Smooth muscle cell (in vitro differentiated cells): ENCODE measurements around the gene CCDC82. TPM values are rescaled to one million over a fixed set of nuclear protein-coding genes. Genes with fewer than 3 reads are reported as not detected.

Source experiments
- DNase-seq: peaks from one replicate; lab custom pipeline; 2025; ENCODE audit not compliant: unreplicated experiment; lab: John Stamatoyannopoulos, UW
- H2AFZ ChIP-seq: fragments of 200-600 bp; sonication (generic); 2 replicates; pipeline ENCODE4 v1.6.0; 2016; ENCODE audit warnings: antibody characterized with exemption, low read depth, mild to moderate bottlenecking
- H3F3A ChIP-seq: fragments of 200-600 bp; sonication (generic); 2 replicates; pipeline ENCODE4 v1.6.0; 2017; ENCODE audit warnings: antibody characterized with exemption, low read depth
- H3K27ac ChIP-seq: fragments of 200-600 bp; sonication (generic); 2 replicates; pipeline ENCODE4 v1.5.1; 2016; ENCODE audit warnings: low read depth, mild to moderate bottlenecking
- H3K27me3 ChIP-seq: fragments of 200-600 bp; sonication (generic); 2 replicates; pipeline ENCODE4 v1.6.1; 2016; ENCODE audit warnings: low read depth, mild to moderate bottlenecking
- H3K36me3 ChIP-seq: fragments of 200-600 bp; sonication (generic); 2 replicates; pipeline ENCODE4 v1.5.1; 2016; ENCODE audit warnings: low read depth
- H3K4me1 ChIP-seq: fragments of 200-600 bp; sonication (generic); 2 replicates; pipeline ENCODE4 v1.5.1; 2016; ENCODE audit warnings: low read depth
- H3K4me2 ChIP-seq: fragments of 200-600 bp; sonication (generic); 2 replicates; pipeline ENCODE4 v1.6.0; 2016; ENCODE audit warnings: mild to moderate bottlenecking
- H3K4me3 ChIP-seq: fragments of 200-600 bp; sonication (generic); 2 replicates; pipeline ENCODE4 v1.5.1; 2016; ENCODE audit warnings: mild to moderate bottlenecking
- H3K79me2 ChIP-seq: fragments of 200-600 bp; sonication (generic); 2 replicates; pipeline ENCODE4 v1.6.0; 2016; ENCODE audit warnings: low read depth, mild to moderate bottlenecking
- H3K9ac ChIP-seq: fragments of 200-600 bp; sonication (generic); 2 replicates; pipeline ENCODE4 v1.6.0; 2016; ENCODE audit warnings: low read depth
- H3K9me3 ChIP-seq: fragments of 200-600 bp; sonication (generic); replicated peaks from 2 replicates; pipeline ENCODE4 v1.5.1; 2016; ENCODE audit warnings: low read depth
- H4K20me1 ChIP-seq: fragments of 200-600 bp; sonication (generic); 2 replicates; pipeline ENCODE4 v1.6.0; 2016; ENCODE audit warnings: low read depth
- CTCF ChIP-seq: fragments of 200-600 bp; sonication (generic); IDR thresholded peaks from 2 replicates; pipeline ENCODE4 v1.5.1; 2017; ENCODE audit warnings: borderline replicate concordance, mild to moderate bottlenecking, antibody characterized with exemption; ENCODE audit not compliant: insufficient read depth, poor library complexity, severe bottlenecking
- whole genome bisulfite sequencing: methylation state at CpG from one replicate; pipeline ENCODE4 v1.1.7; 2016; ENCODE audit warnings: low lambda C conversion rate; 5-methylcytosine and 5-hydroxymethylcytosine counted together
- polyA plus RNA-seq: library from polyadenylated mRNA; unstranded; fragments of >200 nt; fragmentation: Nextera tagmentation; extraction: Ambion mirVana; gene quantifications from 2 replicates; pipeline ENCODE4 v1.2.1, GENCODE V29; 2016
- total RNA-seq: library from RNA; depleted of rRNA; stranded (reverse); fragments of >200 nt; gene quantifications from 2 replicates; pipeline ENCODE4 v1.2.3, GENCODE V29; 2014

CCDC82 gene
- total and polyA plus RNA-seq, 2 experiments from 2014 or later = 19.8 to 32.8 TPM

- H3K4me1 ChIP-seq = peaks cover 29% of the 10 kb centered on the region
- no peaks in the 10 kb centered on the region for H3K27me3 ChIP-seq
- no peaks in the 10 kb centered on the region for H3K36me3 ChIP-seq
- H3K4me3 ChIP-seq = no peak overlapping the region
- H2AFZ ChIP-seq = no peak overlapping the region
- no peak overlapping the region for H3K4me2 ChIP-seq
- DNase-seq = no peak
- 88% methylated on average over 10 of the region's 10 CpGs for WGBS
- H3K9me3 ChIP-seq = no peaks in the 10 kb centered on the region
- peaks cover 98% of the 10 kb centered on the region for H3K79me2 ChIP-seq
- peak overlapping the region; percentile 96 for H3K27ac ChIP-seq
- no peak overlapping the region for H3K9ac ChIP-seq
- H3F3A ChIP-seq = peaks cover 48% of the 10 kb centered on the region
- H4K20me1 ChIP-seq = peaks cover 4% of the 10 kb centered on the region
- no peak for TF ChIP-seq CTCF
These were observed 66.7 kb downstream of the CCDC82 start for GRCh38 chr11:96322775-96323641.

GRCh38 chr11:96321091-96321490 is 68.6 kb downstream of the CCDC82 start:
- no peaks in the 10 kb centered on the region for H3K9me3 ChIP-seq
- 93% methylated on average over 5 of the region's 5 CpGs for WGBS
- no peak for TF ChIP-seq CTCF
- no peaks in the 10 kb centered on the region for H3K27me3 ChIP-seq
- H3K4me1 ChIP-seq = peaks cover 34% of the 10 kb centered on the region
- DNase-seq = no peak
- no peak overlapping the region for H2AFZ ChIP-seq
- peaks cover 49% of the 10 kb centered on the region for H3F3A ChIP-seq
- no peak overlapping the region for H3K4me2 ChIP-seq
- peaks cover 98% of the 10 kb centered on the region for H3K79me2 ChIP-seq
- no peak overlapping the region for H3K9ac ChIP-seq
- peak overlapping the region; percentile 96 for H3K27ac ChIP-seq
- peaks cover 4% of the 10 kb centered on the region for H4K20me1 ChIP-seq
- no peak overlapping the region for H3K4me3 ChIP-seq
- H3K36me3 ChIP-seq = no peaks in the 10 kb centered on the region

GRCh38 chr11:96319898-96320656 is 69.6 kb downstream of the CCDC82 start:
- Histone ChIP-seq H3K9ac (no peak overlapping the region), H3F3A (peaks cover 41% of the 10 kb centered on the region), H3K9me3 (no peaks in the 10 kb centered on the region), H2AFZ (no peak overlapping the region), H3K4me2 (peak overlapping the region; percentile 65), H3K27me3 (no peaks in the 10 kb centered on the region), H3K36me3 (no peaks in the 10 kb centered on the region), H3K79me2 (peaks cover 98% of the 10 kb centered on the region), H3K4me3 (no peak overlapping the region), H3K4me1 (peaks cover 29% of the 10 kb centered on the region), H4K20me1 (peaks cover 4% of the 10 kb centered on the region), H3K27ac (peak overlapping the region; percentile 96)
- no peak for TF ChIP-seq CTCF
- 99% methylated on average over 2 of the region's 2 CpGs for WGBS
- no peak for DNase-seq
